ENCODE data around the gene UBASH3A.
A peak's percentile ranks its signal among the peaks of the same experiment; 100 is the strongest.

The UBASH3A gene

GRCh38 chr21:42403611-42404231, at the start of gene UBASH3A:
Gene UBASH3A (plus strand): TSS chr21:42403902. CDS start chr21:42403946, 44 bp downstream.
- no peak for DNase-seq (ENCODE audit: low read depth in 4 of 4, low spot score in 1 of 4)

- no peak for DNase-seq (ENCODE audit: low read depth in 4 of 4, low spot score in 1 of 4)
Measured at GRCh38 chr21:42356046-42356445, 47.7 kb upstream of the UBASH3A start.

- DNase-seq (ENCODE audit: low read depth in 4 of 4, low spot score in 1 of 4), result no peak
Measured at GRCh38 chr21:42356650-42357049, 47.1 kb upstream of the UBASH3A start.

- no peak for DNase-seq (ENCODE audit: low read depth in 4 of 4, low spot score in 1 of 4)
Measured at GRCh38 chr21:42357307-42357706, 46.4 kb upstream of the UBASH3A start.

- DNase-seq (ENCODE audit: low read depth in 4 of 4, low spot score in 1 of 4), result no peak
Measured at GRCh38 chr21:42358261-42358660, 45.4 kb upstream of the UBASH3A start.

GRCh38 chr21:42358937-42359336, 44.8 kb upstream of the UBASH3A start:
- DNase-seq (ENCODE audit: low read depth in 4 of 4, low spot score in 1 of 4), result no peak

GRCh38 chr21:42360317-42360716, 43.4 kb upstream of the UBASH3A start:
- no peak for DNase-seq (ENCODE audit: low read depth in 4 of 4, low spot score in 1 of 4)

GRCh38 chr21:42361286-42361685, 42.4 kb upstream of the UBASH3A start:
- no peak for DNase-seq (ENCODE audit: low read depth in 4 of 4, low spot score in 1 of 4)

- no peak for DNase-seq (ENCODE audit: low read depth in 4 of 4, low spot score in 1 of 4)
Measured at GRCh38 chr21:42362198-42362597, 41.5 kb upstream of the UBASH3A start.

- DNase-seq (ENCODE audit: low read depth in 4 of 4, low spot score in 1 of 4), result no peak
Measured at GRCh38 chr21:42362700-42363099, 41.0 kb upstream of the UBASH3A start.

GRCh38 chr21:42363312-42363711, 40.4 kb upstream of the UBASH3A start:
- DNase-seq (ENCODE audit: low read depth in 4 of 4, low spot score in 1 of 4), result no peak

- no peak for DNase-seq (ENCODE audit: low read depth in 4 of 4, low spot score in 1 of 4)
Measured at GRCh38 chr21:42364304-42364865, 39.3 kb upstream of the UBASH3A start.

- no peak for DNase-seq (ENCODE audit: low read depth in 4 of 4, low spot score in 1 of 4)
Measured at GRCh38 chr21:42365770-42366169, 37.9 kb upstream of the UBASH3A start.

- no peak for DNase-seq (ENCODE audit: low read depth in 4 of 4, low spot score in 1 of 4)
Measured at GRCh38 chr21:42366292-42367010, 37.3 kb upstream of the UBASH3A start, which contains the start of gene TFF1. Gene TFF1 (minus strand): TSS chr21:42366535. CDS start chr21:42366495, 40 bp downstream.

GRCh38 chr21:42367367-42368165, 36.1 kb upstream of the UBASH3A start:
- DNase-seq (ENCODE audit: low read depth in 4 of 4, low spot score in 1 of 4), result no peak

GRCh38 chr21:42369821-42370220, 33.9 kb upstream of the UBASH3A start:
- DNase-seq (ENCODE audit: low read depth in 4 of 4, low spot score in 1 of 4), result no peak

- DNase-seq (ENCODE audit: low read depth in 4 of 4, low spot score in 1 of 4), result no peak
Measured at GRCh38 chr21:42370894-42371654, 32.6 kb upstream of the UBASH3A start.

- peak in 2 of 4 experiments; percentile 13 to 28 for DNase-seq (ENCODE audit: low read depth in 4 of 4, low spot score in 1 of 4)
Measured at GRCh38 chr21:42373196-42373907, 30.4 kb upstream of the UBASH3A start.

- DNase-seq (ENCODE audit: low read depth in 4 of 4, low spot score in 1 of 4), result no peak
Measured at GRCh38 chr21:42373908-42374455, 29.7 kb upstream of the UBASH3A start.

GRCh38 chr21:42374457-42374856, 29.2 kb upstream of the UBASH3A start:
- DNase-seq (ENCODE audit: low read depth in 4 of 4, low spot score in 1 of 4), result no peak
